GM19452 (cell line): Measurements from ENCODE around the gene SP100.
A peak's percentile ranks its signal among the peaks of the same experiment; 100 is the strongest.
"Not testable (repeated sequence)": the region's sequence is repeated elsewhere in the genome, so short reads cannot be mapped to it uniquely, and the experiment has no call there.

Experiments
- ATAC-seq: cut with Tn5 transposase; IDR thresholded peaks from one replicate; pipeline ENCODE4 v1.9.1; 2021; ENCODE audit not compliant: unreplicated experiment

SP100 gene

GRCh38 chr2:230416061-230416721 is at the start of gene SP100:
Gene SP100 (plus strand): TSS chr2:230416201. CDS start chr2:230416297, 96 bp downstream.
- peak; percentile 79 for ATAC-seq

DNA sequence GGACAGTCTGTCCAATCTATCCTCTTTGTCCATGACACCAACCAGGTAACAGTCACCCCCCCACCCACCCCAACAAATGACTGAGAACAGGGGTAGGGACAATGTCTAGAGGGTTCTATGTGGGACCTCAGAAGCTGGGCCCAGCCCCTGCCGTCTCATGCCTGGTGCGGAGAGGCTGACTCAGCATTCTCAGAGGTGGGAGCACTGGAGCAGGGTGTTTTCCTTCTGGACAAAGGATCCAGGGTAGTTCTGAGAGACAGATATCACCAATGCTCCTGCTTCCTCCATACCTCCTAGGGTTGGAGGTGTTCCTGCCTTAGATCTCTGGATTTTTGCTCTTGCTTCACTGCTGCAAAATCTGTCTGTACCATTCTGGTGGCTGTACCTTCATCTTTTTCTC is 33.9 kb upstream of the SP100 start:
- ATAC-seq: no peak

- no peak for ATAC-seq
Observed at GRCh38 chr2:230383453-230383852, 32.5 kb upstream of the SP100 start.

DNA sequence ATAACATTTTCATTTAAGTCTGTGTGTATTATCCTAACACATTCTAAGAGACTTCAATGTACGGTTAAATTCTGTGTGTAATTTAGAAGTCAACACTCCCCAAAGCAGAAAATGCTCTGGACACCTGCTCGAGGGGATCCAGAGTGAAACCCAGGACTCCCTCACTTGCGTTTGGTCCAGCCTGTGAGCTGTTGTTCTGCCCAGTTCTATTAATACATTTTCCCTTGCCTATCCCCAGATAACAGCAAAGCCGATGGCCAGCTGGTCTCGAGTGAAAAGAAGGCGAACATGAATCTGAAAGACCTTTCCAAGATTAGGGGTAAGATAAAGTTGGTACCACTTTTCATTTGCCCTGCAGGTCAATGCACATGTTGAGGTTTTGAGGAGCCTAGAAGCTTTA is 31.0 kb upstream of the SP100 start:
- no peak for ATAC-seq

DNA sequence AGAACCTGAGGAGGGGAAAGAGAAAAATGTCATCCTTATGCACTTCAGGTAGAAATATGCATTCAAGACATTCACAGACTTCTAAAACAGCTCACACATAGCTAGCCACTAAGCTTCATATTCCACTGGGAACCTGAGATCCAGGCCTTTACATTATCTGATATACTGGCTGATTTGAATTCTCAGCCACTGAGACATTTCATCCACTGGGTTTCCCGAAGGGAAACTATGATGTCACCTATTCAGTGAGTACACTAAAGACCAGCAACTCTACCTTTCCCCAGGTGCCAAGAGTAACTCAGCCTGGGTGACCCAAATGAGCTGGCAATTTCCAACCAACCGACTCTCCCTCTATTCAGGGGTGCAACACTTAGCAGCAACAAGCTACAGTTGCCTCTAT is 21.7 kb upstream of the SP100 start:
- no peak for ATAC-seq

GRCh38 chr2:230398698-230399097 is 17.3 kb upstream of the SP100 start:
- ATAC-seq: not testable (repeated sequence)

GRCh38 chr2:230400041-230400440 is 16.0 kb upstream of the SP100 start:
- no peak for ATAC-seq

- no peak for ATAC-seq
Observed at GRCh38 chr2:230400454-230400853, 15.5 kb upstream of the SP100 start.

GRCh38 chr2:230401026-230401425 is 15.0 kb upstream of the SP100 start:
- not testable (repeated sequence) for ATAC-seq

- ATAC-seq: no peak
Observed at GRCh38 chr2:230403746-230404145, 12.3 kb upstream of the SP100 start.

- ATAC-seq: no peak
Observed at GRCh38 chr2:230405824-230406223, 10.2 kb upstream of the SP100 start.

GRCh38 chr2:230408244-230408842 is 7.7 kb upstream of the SP100 start:
- ATAC-seq: no peak

GRCh38 chr2:230409316-230409715 is 6.7 kb upstream of the SP100 start:
- not testable (repeated sequence) for ATAC-seq

- ATAC-seq: no peak
Observed at GRCh38 chr2:230410263-230410662, 5.7 kb upstream of the SP100 start.

- no peak for ATAC-seq
Observed at GRCh38 chr2:230410861-230411569, 5.0 kb upstream of the SP100 start.

- ATAC-seq: peak; percentile 49
Observed at GRCh38 chr2:230411570-230412370, 4.2 kb upstream of the SP100 start.

GRCh38 chr2:230412371-230412711 is 3.7 kb upstream of the SP100 start:
- ATAC-seq: no peak

GRCh38 chr2:230412846-230413245 is 3.2 kb upstream of the SP100 start:
- no peak for ATAC-seq

- ATAC-seq: no peak
Observed at GRCh38 chr2:230413479-230413878, 2.5 kb upstream of the SP100 start.

DNA sequence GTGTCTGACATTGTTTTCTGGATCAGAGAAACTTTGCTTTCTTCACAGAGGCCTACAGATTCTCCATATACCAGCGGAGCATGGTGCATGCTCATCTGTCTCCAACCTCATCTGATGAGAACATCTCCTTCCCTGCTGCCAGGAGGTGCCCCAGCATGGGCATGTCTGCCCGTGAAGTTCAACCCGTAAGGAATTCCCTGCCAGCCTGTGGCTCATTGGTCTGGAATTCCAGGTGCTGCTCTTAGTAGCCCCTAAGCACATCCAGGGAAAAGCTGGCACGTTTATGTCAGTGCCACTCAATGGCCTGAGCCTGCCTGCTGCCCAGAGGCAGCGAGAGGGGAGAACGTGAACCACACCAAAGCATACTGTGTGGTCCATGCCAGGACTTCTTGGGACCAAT is 1.7 kb upstream of the SP100 start:
- ATAC-seq: no peak

GRCh38 chr2:230417436-230417835 is 1.4 kb downstream of the SP100 start:
- no peak for ATAC-seq
